Sigmoid colon (tissue), 7 donors: ENCODE measurements around the gene FRYL. TPM values are rescaled to one million over a fixed set of nuclear protein-coding genes. Genes with fewer than 3 reads are reported as not detected.
"Not testable (repeated sequence)": the region's sequence is repeated elsewhere in the genome, so short reads cannot be mapped to it uniquely, and the experiment has no call there.

Experiments
- DNase-seq: peaks from one replicate; pipeline ENCODE4 v3.0.0-alpha.2; 2019
- H3K27ac ChIP-seq, 4 donors: fragments of 200-600 bp; sonication (generic); one replicate each; pipeline ENCODE4 v1.5.1; 2016 to 2019; ENCODE audit warnings: mild to moderate bottlenecking in 1 of 4
- H3K27me3 ChIP-seq, 3 donors: fragments of 200-600 bp; sonication (generic); one replicate each; pipeline ENCODE4 v1.5.1; 2019; ENCODE audit warnings: mild to moderate bottlenecking in 1 of 3
- H3K36me3 ChIP-seq, 4 donors: fragments of 200-600 bp; sonication (generic); one replicate each; pipeline ENCODE4 v1.5.1; 2016 to 2019
- H3K4me1 ChIP-seq, 4 donors: fragments of 200-600 bp; sonication (generic); one replicate each; pipeline ENCODE4 v1.5.1; 2017 to 2019
- H3K4me3 ChIP-seq, 4 donors: fragments of 200-600 bp; sonication (generic); one replicate each; pipeline ENCODE4 v1.5.1; 2017 to 2019; ENCODE audit warnings: mild to moderate bottlenecking in 2 of 4, moderate library complexity in 1 of 4
- H3K9me3 ChIP-seq, 4 donors: fragments of 200-600 bp in 3 of 4; sonication (generic) in 3 of 4; one replicate each; pipeline versions ENCODE4 v1.5.1 to v1.6.1; 2013 to 2019
- CTCF ChIP-seq, 4 experiments: fragments of 450-650 bp in 3 of 4; fragments of 200-600 bp in 1 of 4; IDR thresholded peaks; one replicate each; pipeline ENCODE4 v1.5.1; 2016 to 2019; ENCODE audit warnings: antibody characterized with exemption in 4 of 4, mild to moderate bottlenecking in 3 of 4, moderate library complexity in 2 of 4
- EP300 ChIP-seq, 4 donors: sonication (generic); formaldehyde crosslinking; IDR thresholded peaks; one replicate each; pipeline ENCODE4 v1.6.1; 2017; ENCODE audit warnings: antibody characterized with exemption in 4 of 4
- POLR2A ChIP-seq, 2 donors: fragments of 450-650 bp; IDR thresholded peaks; one replicate each; pipeline ENCODE4 v1.6.1; 2016; ENCODE audit warnings: antibody characterized with exemption in 2 of 2, mild to moderate bottlenecking in 2 of 2, moderate library complexity in 2 of 2
- POLR2AphosphoS5 ChIP-seq, 4 donors: sonication (generic); formaldehyde crosslinking; IDR thresholded peaks; one replicate each; pipeline ENCODE4 v1.6.1; 2017; ENCODE audit warnings: antibody characterized with exemption in 4 of 4
- WGBS, 2 donors: extraction: QIAGEN DNeasy Blood & Tissue Kit; methylation state at CpG; one replicate each; pipeline ENCODE4 v1.1.7; 2013; 5-methylcytosine and 5-hydroxymethylcytosine counted together
- intact Hi-C: fragments of 100-400 bp; cut with DNase I; formaldehyde crosslinking; loops from one replicate; pipeline ENCODE4 v1.15.1; 2023
- polyA plus RNA-seq, 3 donors: library from polyadenylated mRNA; stranded (reverse); fragments of 200-250 nt; gene quantifications; one replicate each; pipeline ENCODE4 v1.2.3, GENCODE V29; 2013
- total RNA-seq, 4 donors: library from RNA; depleted of rRNA; stranded (reverse); fragments of >200 nt; gene quantifications; one replicate each; pipeline ENCODE4 v1.1.0, GENCODE V29; 2016
- donor health status: healthy with polysubstance abuse.
- donor health status: Bipolar disorder and iron deficiency.
- donor health status: healthy.

FRYL gene
- total and polyA plus RNA-seq, 7 donors: 41.4 to 72.4 (median 55.0) TPM

GRCh38 chr4:48801016-48801715 is 21.1 kb upstream of the FRYL start:
- Histone ChIP-seq H3K36me3 (no peaks in the 10 kb centered on the region), H3K27ac (peak overlapping the region in 1 of 4 donors; percentile 42), H3K4me3 (no peak overlapping the region), H3K27me3 (no peaks in the 10 kb centered on the region), H3K9me3 (no peaks in the 10 kb centered on the region), H3K4me1 (peaks cover 0 to 4% (median 0%) of the 10 kb centered on the region in 4 donors)
- no peak for DNase-seq
- WGBS, 2 donors: 13 to 58% methylated on average over 3 of the region's 3 CpGs
- intact Hi-C loops: no loop called here
- TF ChIP-seq CTCF (IDR thresholded peaks at IDR 0.05) (no peak), POLR2AphosphoS5 (IDR thresholded peaks at IDR 0.05) (no peak), POLR2A (IDR thresholded peaks at IDR 0.05) (no peak), EP300 (IDR thresholded peaks at IDR 0.05) (no peak)

GRCh38 chr4:48800155-48800554 is 20.1 kb upstream of the FRYL start:
- intact Hi-C loops, H3K4me3 ChIP-seq, H3K36me3 ChIP-seq, H3K9me3 ChIP-seq, H3K27me3 ChIP-seq, DNase-seq, H3K4me1 ChIP-seq, H3K27ac ChIP-seq: not testable (repeated sequence)
- 81 to 91% methylated on average over 2 of the region's 2 CpGs for WGBS, 2 donors

- Histone ChIP-seq H3K27me3 (no peaks in the 10 kb centered on the region), H3K27ac (no peak overlapping the region), H3K4me1 (peaks cover 0 to 4% (median 0%) of the 10 kb centered on the region in 4 donors), H3K9me3 (no peaks in the 10 kb centered on the region), H3K36me3 (no peaks in the 10 kb centered on the region), H3K4me3 (no peak overlapping the region)
- no peak for DNase-seq
- WGBS, 2 donors: 33 to 55% methylated on average over 2 of the region's 2 CpGs
- TF ChIP-seq EP300 (IDR thresholded peaks at IDR 0.05) (no peak), POLR2A (IDR thresholded peaks at IDR 0.05) (no peak), POLR2AphosphoS5 (IDR thresholded peaks at IDR 0.05) (no peak)
- intact Hi-C loops: no loop called here
Measured at GRCh38 chr4:48799157-48799556, 19.1 kb upstream of the FRYL start.

- Histone ChIP-seq H3K27ac (no peak overlapping the region), H3K4me3 (no peak overlapping the region), H3K4me1 (peaks cover 0 to 5% (median 0%) of the 10 kb centered on the region in 4 donors), H3K9me3 (no peaks in the 10 kb centered on the region), H3K27me3 (no peaks in the 10 kb centered on the region), H3K36me3 (no peaks in the 10 kb centered on the region)
- TF ChIP-seq CTCF (IDR thresholded peaks at IDR 0.05) (no peak), POLR2AphosphoS5 (IDR thresholded peaks at IDR 0.05) (no peak), EP300 (IDR thresholded peaks at IDR 0.05) (no peak), POLR2A (IDR thresholded peaks at IDR 0.05) (no peak)
- WGBS, 2 donors: 89 to 96% methylated on average over 2 of the region's 2 CpGs
- intact Hi-C loops: no loop called here
- no peak for DNase-seq
Measured at GRCh38 chr4:48798117-48798516, 18.0 kb upstream of the FRYL start.

- DNase-seq: no peak
- Histone ChIP-seq H3K9me3 (no peaks in the 10 kb centered on the region), H3K27me3 (no peaks in the 10 kb centered on the region), H3K36me3 (no peaks in the 10 kb centered on the region), H3K4me1 (peaks cover 0 to 15% (median 5%) of the 10 kb centered on the region in 4 donors), H3K27ac (no peak overlapping the region), H3K4me3 (no peak overlapping the region)
- WGBS, 2 donors: 24 to 65% methylated on average over 1 of the region's 1 CpG
- TF ChIP-seq EP300 (IDR thresholded peaks at IDR 0.05) (no peak), POLR2AphosphoS5 (IDR thresholded peaks at IDR 0.05) (no peak), POLR2A (IDR thresholded peaks at IDR 0.05) (no peak), CTCF (IDR thresholded peaks at IDR 0.05) (no peak)
- intact Hi-C loops: no loop called here
Measured at GRCh38 chr4:48796927-48797679, 17.0 kb upstream of the FRYL start.
